Measurements from ENCODE around the gene CTNS. TPM values are rescaled to one million over a fixed set of nuclear protein-coding genes. Genes with fewer than 3 reads are reported as not detected.
A peak's percentile ranks its signal among the peaks of the same experiment; 100 is the strongest.

CTNS gene
- total and polyA plus RNA-seq, 2 of the 13 experiments (the other 11 are each of a cell fraction or from before 2014, with no cell fraction given) = 9.5 to 13.7 TPM

DNA sequence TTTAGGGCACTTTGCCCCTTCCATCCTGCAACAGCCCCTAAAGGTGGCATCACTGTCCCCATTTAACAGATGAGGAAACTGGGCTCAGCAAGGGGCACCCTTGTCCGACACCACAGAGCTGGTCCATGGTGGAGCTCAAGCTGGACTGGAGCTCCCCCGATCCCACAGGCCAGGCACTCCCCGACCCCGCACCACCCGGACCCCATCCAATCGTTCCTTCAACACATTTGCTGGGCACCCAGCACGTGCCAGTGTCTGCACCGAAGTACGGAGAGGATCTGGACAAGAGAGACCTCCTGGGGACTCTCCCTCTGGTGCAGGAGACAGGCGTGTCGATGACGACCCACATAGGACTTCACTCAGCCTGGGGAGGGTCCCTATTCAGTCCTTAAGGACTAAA lies 45.5 kb downstream of the CTNS start:
- POLR2A ChIA-PET = interaction anchor here (0.8 kb wide), 1 partner anchor 14 kb away, joined by 4 read pairs; the partner anchor contains the start of gene TAX1BP3
- intact Hi-C loops (cut with micrococcal nuclease; ENCODE audit: unreplicated experiment) (loop anchor here (5.0 kb wide), 2 partner anchors 50 to 145 kb away; no protein-coding TSS in a partner anchor), in situ Hi-C loops (cut with HindIII; ENCODE audit: extremely low pct_ligation_motif_present, low pct_unique_long_range_greater_than_20kb) (no loop called here)
- CTCF ChIA-PET (ENCODE audit: low intra/inter-chr PET ratio, low total read pairs) = interaction anchor here (1.5 to 1.9 kb wide), 2 partner anchors 50 to 145 kb away, joined by 7 read pairs; no protein-coding TSS in a partner anchor
- no peaks in the 10 kb centered on the region for H4K20me1 ChIP-seq (ENCODE audit: insufficient read depth, low read length)
- peak overlapping the region; percentile 29; the same call in 1 of the 2 replicates for H3K4me2 ChIP-seq (ENCODE audit: low read depth, low read length)
- H3K27me3 ChIP-seq (ENCODE audit: control insufficient read depth in 1 of 2, insufficient read depth in 2 of 2, low read length in 2 of 2) = peaks cover 2 to 7% of the 10 kb centered on the region in 2 experiments; a peak in 4 of 5 replicates
- H3K4me1 ChIP-seq (ENCODE audit: insufficient read depth, low read length) = peaks cover 14% of the 10 kb centered on the region
- H3K4me3 ChIP-seq (replicated peaks in 1 of 3; ENCODE audit: insufficient read depth in 1 of 3, low read depth in 2 of 3, low read length in 3 of 3) = no peak overlapping the region
- no TSS peak for BruUV-seq (replicated peaks)
- no peaks in the 10 kb centered on the region for H3K79me2 ChIP-seq (ENCODE audit: insufficient read depth, low read length)
- no peaks in the 10 kb centered on the region for H3K9me3 ChIP-seq (ENCODE audit: low read length)
- H3K9ac ChIP-seq (ENCODE audit: insufficient read depth, low read depth, low read length) = no peak overlapping the region
- ATAC-seq (no peak), DNase-seq (ENCODE audit: low spot score) (no peak), FAIRE-seq (no peak)
- WGBS (ENCODE audit: low lambda C conversion rate) = 82% methylated on average over 7 of the region's 12 CpGs
- TF ChIP-seq TRIM24 (CRISPR knock-in tag; IDR thresholded peaks at IDR 0.05) (no peak), ZNF629 (CRISPR knock-in tag; conservative IDR thresholded peaks at IDR 0.05) (peak; percentile 56)
- TF ChIP-seq, protein P1, sequence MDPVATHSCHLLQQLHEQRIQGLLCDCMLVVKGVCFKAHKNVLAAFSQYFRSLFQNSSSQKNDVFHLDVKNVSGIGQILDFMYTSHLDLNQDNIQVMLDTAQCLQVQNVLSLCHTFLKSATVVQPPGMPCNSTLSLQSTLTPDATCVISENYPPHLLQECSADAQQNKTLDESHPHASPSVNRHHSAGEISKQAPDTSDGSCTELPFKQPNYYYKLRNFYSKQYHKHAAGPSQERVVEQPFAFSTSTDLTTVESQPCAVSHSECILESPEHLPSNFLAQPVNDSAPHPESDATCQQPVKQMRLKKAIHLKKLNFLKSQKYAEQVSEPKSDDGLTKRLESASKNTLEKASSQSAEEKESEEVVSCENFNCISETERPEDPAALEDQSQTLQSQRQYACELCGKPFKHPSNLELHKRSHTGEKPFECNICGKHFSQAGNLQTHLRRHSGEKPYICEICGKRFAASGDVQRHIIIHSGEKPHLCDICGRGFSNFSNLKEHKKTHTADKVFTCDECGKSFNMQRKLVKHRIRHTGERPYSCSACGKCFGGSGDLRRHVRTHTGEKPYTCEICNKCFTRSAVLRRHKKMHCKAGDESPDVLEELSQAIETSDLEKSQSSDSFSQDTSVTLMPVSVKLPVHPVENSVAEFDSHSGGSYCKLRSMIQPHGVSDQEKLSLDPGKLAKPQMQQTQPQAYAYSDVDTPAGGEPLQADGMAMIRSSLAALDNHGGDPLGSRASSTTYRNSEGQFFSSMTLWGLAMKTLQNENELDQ (CRISPR knock-in tag; IDR thresholded peaks at IDR 0.05; ENCODE audit: borderline replicate concordance) = no peak
- TF ChIP-seq, protein P2, sequence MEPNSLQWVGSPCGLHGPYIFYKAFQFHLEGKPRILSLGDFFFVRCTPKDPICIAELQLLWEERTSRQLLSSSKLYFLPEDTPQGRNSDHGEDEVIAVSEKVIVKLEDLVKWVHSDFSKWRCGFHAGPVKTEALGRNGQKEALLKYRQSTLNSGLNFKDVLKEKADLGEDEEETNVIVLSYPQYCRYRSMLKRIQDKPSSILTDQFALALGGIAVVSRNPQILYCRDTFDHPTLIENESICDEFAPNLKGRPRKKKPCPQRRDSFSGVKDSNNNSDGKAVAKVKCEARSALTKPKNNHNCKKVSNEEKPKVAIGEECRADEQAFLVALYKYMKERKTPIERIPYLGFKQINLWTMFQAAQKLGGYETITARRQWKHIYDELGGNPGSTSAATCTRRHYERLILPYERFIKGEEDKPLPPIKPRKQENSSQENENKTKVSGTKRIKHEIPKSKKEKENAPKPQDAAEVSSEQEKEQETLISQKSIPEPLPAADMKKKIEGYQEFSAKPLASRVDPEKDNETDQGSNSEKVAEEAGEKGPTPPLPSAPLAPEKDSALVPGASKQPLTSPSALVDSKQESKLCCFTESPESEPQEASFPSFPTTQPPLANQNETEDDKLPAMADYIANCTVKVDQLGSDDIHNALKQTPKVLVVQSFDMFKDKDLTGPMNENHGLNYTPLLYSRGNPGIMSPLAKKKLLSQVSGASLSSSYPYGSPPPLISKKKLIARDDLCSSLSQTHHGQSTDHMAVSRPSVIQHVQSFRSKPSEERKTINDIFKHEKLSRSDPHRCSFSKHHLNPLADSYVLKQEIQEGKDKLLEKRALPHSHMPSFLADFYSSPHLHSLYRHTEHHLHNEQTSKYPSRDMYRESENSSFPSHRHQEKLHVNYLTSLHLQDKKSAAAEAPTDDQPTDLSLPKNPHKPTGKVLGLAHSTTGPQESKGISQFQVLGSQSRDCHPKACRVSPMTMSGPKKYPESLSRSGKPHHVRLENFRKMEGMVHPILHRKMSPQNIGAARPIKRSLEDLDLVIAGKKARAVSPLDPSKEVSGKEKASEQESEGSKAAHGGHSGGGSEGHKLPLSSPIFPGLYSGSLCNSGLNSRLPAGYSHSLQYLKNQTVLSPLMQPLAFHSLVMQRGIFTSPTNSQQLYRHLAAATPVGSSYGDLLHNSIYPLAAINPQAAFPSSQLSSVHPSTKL (CRISPR knock-in tag; IDR thresholded peaks at IDR 0.05) = no peak
- no peak overlapping the region for H2AFZ ChIP-seq (ENCODE audit: low read length)
- H3K27ac ChIP-seq (ENCODE audit: extremely low read length, insufficient read depth, low read length) = no peak overlapping the region
- H3K36me3 ChIP-seq (replicated peaks in 1 of 2; ENCODE audit: control insufficient read depth in 1 of 2, insufficient read depth in 2 of 2, low read length in 2 of 2) = no peaks in the 10 kb centered on the region

Data from HepG2 (cell line).